ENCODE data around the gene CYB5R2. TPM values are rescaled to one million over a fixed set of nuclear protein-coding genes. Genes with fewer than 3 reads are reported as not detected.

Gene CYB5R2
- polyA plus RNA-seq, 1 of the 3 experiments (the other 2 are of a cell fraction) = 0.20 TPM

GRCh38 chr11:7654195-7654705, 19.1 kb downstream of the CYB5R2 start:
- H3K27me3 ChIP-seq (ENCODE audit: insufficient read depth) = no peaks in the 10 kb centered on the region
- H3K9me2 ChIP-seq = no peaks in the 10 kb centered on the region
- H4K20me1 ChIP-seq (ENCODE audit: insufficient read depth) = no peaks in the 10 kb centered on the region
- no peak overlapping the region for H3K9ac ChIP-seq
- H3K9me3 ChIP-seq = no peaks in the 10 kb centered on the region
- CTCF ChIA-PET = interaction anchor here (1.7 to 15.9 kb wide), 4 partner anchors 13 to 142 kb away, joined by 5 to 359 read pairs (median 68); partner anchors contain the start of gene PPFIBP2
- H3K4me3 ChIP-seq (ENCODE audit: low read depth in 2 of 2, low read length in 1 of 2) = no peak overlapping the region
- H3K4me1 ChIP-seq (ENCODE audit: control insufficient read depth in 1 of 2, insufficient read depth in 2 of 2, low read depth in 1 of 2, low read length in 1 of 2) = peaks cover 0 to 55% of the 10 kb centered on the region in 2 experiments; a peak in 1 of 4 replicates
- no peaks in the 10 kb centered on the region for H3F3A ChIP-seq (replicated peaks; ENCODE audit: insufficient read depth)
- WGBS (ENCODE audit: low lambda C conversion rate) = 57% methylated on average over 4 of the region's 4 CpGs
- H3K4me2 ChIP-seq = no peak overlapping the region
- TF ChIP-seq TCF12 (IDR thresholded peaks at IDR 0.05) = no peak
- peak; percentile 73 for TF ChIP-seq FOXJ3 (CRISPR knock-in tag; IDR thresholded peaks at IDR 0.05)
- TF ChIP-seq TEAD4 (IDR thresholded peaks at IDR 0.05; ENCODE audit: borderline replicate concordance, insufficient read depth) = no peak
- no peak for TF ChIP-seq POLR2AphosphoS5 (IDR thresholded peaks at IDR 0.05; ENCODE audit: low read depth, low read length)
- peak; percentile 45; the same call in 1 of the 2 replicates for TF ChIP-seq RCOR1 (IDR thresholded peaks at IDR 0.05; ENCODE audit: low read length)
- no peak for TF ChIP-seq TAF1 (IDR thresholded peaks at IDR 0.05; ENCODE audit: borderline replicate concordance, low read depth, low read length)
- no peak for TF ChIP-seq RXRA (IDR thresholded peaks at IDR 0.05; ENCODE audit: borderline replicate concordance, low read depth)
- TF ChIP-seq CHD2 (IDR thresholded peaks at IDR 0.05; ENCODE audit: low read length, partially characterized antibody) = peak; percentile 86
- peak; percentile 87 for TF ChIP-seq GATA2 (CRISPR knock-in tag; IDR thresholded peaks at IDR 0.05)
- TF ChIP-seq, protein P1, sequence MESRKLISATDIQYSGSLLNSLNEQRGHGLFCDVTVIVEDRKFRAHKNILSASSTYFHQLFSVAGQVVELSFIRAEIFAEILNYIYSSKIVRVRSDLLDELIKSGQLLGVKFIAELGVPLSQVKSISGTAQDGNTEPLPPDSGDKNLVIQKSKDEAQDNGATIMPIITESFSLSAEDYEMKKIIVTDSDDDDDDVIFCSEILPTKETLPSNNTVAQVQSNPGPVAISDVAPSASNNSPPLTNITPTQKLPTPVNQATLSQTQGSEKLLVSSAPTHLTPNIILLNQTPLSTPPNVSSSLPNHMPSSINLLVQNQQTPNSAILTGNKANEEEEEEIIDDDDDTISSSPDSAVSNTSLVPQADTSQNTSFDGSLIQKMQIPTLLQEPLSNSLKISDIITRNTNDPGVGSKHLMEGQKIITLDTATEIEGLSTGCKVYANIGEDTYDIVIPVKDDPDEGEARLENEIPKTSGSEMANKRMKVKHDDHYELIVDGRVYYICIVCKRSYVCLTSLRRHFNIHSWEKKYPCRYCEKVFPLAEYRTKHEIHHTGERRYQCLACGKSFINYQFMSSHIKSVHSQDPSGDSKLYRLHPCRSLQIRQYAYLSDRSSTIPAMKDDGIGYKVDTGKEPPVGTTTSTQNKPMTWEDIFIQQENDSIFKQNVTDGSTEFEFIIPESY (IDR thresholded peaks at IDR 0.05; ENCODE audit: borderline replicate concordance, low read depth) = no peak
- TF ChIP-seq EP300 (IDR thresholded peaks at IDR 0.05; ENCODE audit: borderline replicate concordance in 1 of 2, low read depth in 1 of 2, low read length in 1 of 2) = peak in 1 of 2 experiments; percentile 82; a peak in 2 of 4 replicates
- no peak for TF ChIP-seq ELF1 (IDR thresholded peaks at IDR 0.05)
- no peak overlapping the region for H2AFZ ChIP-seq (ENCODE audit: low read depth)
- peak; percentile 74 for DNase-seq
- POLR2A ChIA-PET = no interaction called here
- no peaks in the 10 kb centered on the region for H3K79me2 ChIP-seq (ENCODE audit: insufficient read depth)
- H3K36me3 ChIP-seq (replicated peaks in 1 of 2; ENCODE audit: control insufficient read depth in 1 of 2, insufficient read depth in 2 of 2, low read length in 1 of 2) = no peaks in the 10 kb centered on the region
- peak overlapping the region in 1 of 2 experiments; percentile 91; a peak in 2 of 4 replicates for H3K27ac ChIP-seq (ENCODE audit: low read depth in 2 of 2, low read length in 1 of 2)

DNA sequence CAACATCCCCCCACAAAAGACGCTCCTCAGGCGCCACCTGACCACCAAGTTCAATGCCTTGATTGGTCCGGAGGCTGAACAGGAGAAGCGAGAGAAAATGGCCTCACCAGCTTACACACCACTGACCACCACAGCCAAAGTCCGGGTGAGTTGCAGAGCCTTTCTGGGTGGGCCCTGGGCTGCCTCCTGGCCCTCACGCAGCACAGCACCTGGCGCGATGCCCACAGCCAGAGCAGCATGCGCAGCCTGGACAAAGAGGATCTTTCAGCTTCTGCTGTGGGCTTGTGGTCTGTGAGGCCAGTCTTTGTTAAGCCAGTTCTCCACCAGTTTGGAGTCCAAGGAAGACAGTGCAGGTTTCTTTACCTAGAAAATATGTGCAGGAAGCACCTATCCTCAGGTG, 21.6 kb downstream of the CYB5R2 start:
- Histone ChIP-seq H3K9me2 (no peaks in the 10 kb centered on the region), H3K27ac (ENCODE audit: low read depth in 2 of 2, low read length in 1 of 2) (peak overlapping the region in 1 of 2 experiments; percentile 47; a peak in 1 of 4 replicates), H4K20me1 (ENCODE audit: insufficient read depth) (no peaks in the 10 kb centered on the region), H2AFZ (ENCODE audit: low read depth) (no peak overlapping the region), H3K9ac (no peak overlapping the region), H3K36me3 (replicated peaks in 1 of 2; ENCODE audit: control insufficient read depth in 1 of 2, insufficient read depth in 2 of 2, low read length in 1 of 2) (no peaks in the 10 kb centered on the region), H3K27me3 (ENCODE audit: insufficient read depth) (no peaks in the 10 kb centered on the region), H3K79me2 (ENCODE audit: insufficient read depth) (no peaks in the 10 kb centered on the region), H3K4me1 (ENCODE audit: control insufficient read depth in 1 of 2, insufficient read depth in 2 of 2, low read depth in 1 of 2, low read length in 1 of 2) (peaks cover 0 to 56% of the 10 kb centered on the region in 2 experiments; a peak in 1 of 4 replicates), H3F3A (replicated peaks; ENCODE audit: insufficient read depth) (no peaks in the 10 kb centered on the region), H3K9me3 (no peaks in the 10 kb centered on the region), H3K4me2 (no peak overlapping the region), H3K4me3 (ENCODE audit: low read depth in 2 of 2, low read length in 1 of 2) (no peak overlapping the region)
- ChIA-PET POLR2A (no interaction called here), CTCF (interaction anchor here (0.7 to 15.9 kb wide), 4 partner anchors 9 to 75 kb away, joined by 3 to 359 read pairs (median 4); no protein-coding TSS in a partner anchor)
- no peak for DNase-seq
- WGBS (ENCODE audit: low lambda C conversion rate) = 86% methylated on average over 4 of the region's 9 CpGs
- TF ChIP-seq NRF1 (IDR thresholded peaks at IDR 0.05; ENCODE audit: low read depth, low read length) (no peak), MAX (IDR thresholded peaks at IDR 0.05; ENCODE audit: low read depth) (no peak), CHD2 (IDR thresholded peaks at IDR 0.05; ENCODE audit: low read length, partially characterized antibody) (no peak), RCOR1 (IDR thresholded peaks at IDR 0.05; ENCODE audit: low read length) (no peak), FOXM1 (IDR thresholded peaks at IDR 0.05; ENCODE audit: low read depth) (no peak), FOSL2 (IDR thresholded peaks at IDR 0.05; ENCODE audit: borderline replicate concordance, low read depth) (no peak), ELF1 (IDR thresholded peaks at IDR 0.05) (no peak), USF2 (IDR thresholded peaks at IDR 0.05; ENCODE audit: borderline replicate concordance, low read depth, low read length) (no peak), TAF1 (IDR thresholded peaks at IDR 0.05; ENCODE audit: borderline replicate concordance, low read depth, low read length) (no peak), TCF12 (IDR thresholded peaks at IDR 0.05) (no peak), MXI1 (IDR thresholded peaks at IDR 0.05; ENCODE audit: low read depth, low read length) (no peak), JUND (IDR thresholded peaks at IDR 0.05) (no peak)
- TF ChIP-seq, protein P2, sequence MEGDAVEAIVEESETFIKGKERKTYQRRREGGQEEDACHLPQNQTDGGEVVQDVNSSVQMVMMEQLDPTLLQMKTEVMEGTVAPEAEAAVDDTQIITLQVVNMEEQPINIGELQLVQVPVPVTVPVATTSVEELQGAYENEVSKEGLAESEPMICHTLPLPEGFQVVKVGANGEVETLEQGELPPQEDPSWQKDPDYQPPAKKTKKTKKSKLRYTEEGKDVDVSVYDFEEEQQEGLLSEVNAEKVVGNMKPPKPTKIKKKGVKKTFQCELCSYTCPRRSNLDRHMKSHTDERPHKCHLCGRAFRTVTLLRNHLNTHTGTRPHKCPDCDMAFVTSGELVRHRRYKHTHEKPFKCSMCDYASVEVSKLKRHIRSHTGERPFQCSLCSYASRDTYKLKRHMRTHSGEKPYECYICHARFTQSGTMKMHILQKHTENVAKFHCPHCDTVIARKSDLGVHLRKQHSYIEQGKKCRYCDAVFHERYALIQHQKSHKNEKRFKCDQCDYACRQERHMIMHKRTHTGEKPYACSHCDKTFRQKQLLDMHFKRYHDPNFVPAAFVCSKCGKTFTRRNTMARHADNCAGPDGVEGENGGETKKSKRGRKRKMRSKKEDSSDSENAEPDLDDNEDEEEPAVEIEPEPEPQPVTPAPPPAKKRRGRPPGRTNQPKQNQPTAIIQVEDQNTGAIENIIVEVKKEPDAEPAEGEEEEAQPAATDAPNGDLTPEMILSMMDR (IDR thresholded peaks at IDR 0.05) = no peak
- TF ChIP-seq, protein P1 (IDR thresholded peaks at IDR 0.05; ENCODE audit: borderline replicate concordance, low read depth) = no peak

Data from SK-N-SH (cell line).